IPS DF 19.7 (cell line): ENCODE data around the gene ANGEL2.

Experiments
- DNase-seq: peaks from one replicate; pipeline ENCODE4 v3.0.0-alpha.2; 2013; ENCODE audit warnings: low read depth, low spot score

ANGEL2 gene

DNA sequence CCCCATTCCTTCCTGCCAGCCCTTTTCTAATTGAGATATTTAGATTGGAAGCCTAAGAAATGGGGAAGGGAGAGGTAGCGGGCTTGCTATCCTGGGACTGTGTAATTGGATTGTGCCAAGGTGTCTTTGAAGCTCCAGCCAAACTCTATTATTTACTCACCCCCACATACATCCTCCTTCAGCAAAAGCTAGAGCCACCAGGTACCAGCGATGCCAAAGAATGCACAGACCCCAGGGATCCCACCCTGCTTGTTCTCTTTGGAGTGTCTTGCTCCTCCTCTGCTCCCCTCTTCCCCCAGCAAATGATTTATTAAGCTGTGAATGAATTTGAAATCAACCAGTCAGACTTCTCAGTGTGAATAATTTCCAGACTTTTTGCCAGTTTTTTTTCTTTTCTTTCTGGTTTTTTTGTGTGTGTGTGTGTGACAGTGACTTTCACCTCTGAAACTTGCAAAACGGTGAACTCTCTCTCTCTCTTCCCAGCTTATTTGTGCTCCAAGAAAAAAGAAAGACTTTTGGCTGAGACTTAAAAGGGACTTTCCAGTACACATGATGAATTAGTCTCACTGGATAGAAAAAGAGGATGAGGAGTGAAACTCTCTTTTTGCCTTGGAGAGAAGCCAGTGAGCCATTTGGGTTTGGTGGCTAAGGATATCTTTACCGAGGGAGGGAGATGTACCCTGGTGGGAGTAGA is 63.6 kb downstream of the ANGEL2 start:
- DNase-seq, result no peak

DNA sequence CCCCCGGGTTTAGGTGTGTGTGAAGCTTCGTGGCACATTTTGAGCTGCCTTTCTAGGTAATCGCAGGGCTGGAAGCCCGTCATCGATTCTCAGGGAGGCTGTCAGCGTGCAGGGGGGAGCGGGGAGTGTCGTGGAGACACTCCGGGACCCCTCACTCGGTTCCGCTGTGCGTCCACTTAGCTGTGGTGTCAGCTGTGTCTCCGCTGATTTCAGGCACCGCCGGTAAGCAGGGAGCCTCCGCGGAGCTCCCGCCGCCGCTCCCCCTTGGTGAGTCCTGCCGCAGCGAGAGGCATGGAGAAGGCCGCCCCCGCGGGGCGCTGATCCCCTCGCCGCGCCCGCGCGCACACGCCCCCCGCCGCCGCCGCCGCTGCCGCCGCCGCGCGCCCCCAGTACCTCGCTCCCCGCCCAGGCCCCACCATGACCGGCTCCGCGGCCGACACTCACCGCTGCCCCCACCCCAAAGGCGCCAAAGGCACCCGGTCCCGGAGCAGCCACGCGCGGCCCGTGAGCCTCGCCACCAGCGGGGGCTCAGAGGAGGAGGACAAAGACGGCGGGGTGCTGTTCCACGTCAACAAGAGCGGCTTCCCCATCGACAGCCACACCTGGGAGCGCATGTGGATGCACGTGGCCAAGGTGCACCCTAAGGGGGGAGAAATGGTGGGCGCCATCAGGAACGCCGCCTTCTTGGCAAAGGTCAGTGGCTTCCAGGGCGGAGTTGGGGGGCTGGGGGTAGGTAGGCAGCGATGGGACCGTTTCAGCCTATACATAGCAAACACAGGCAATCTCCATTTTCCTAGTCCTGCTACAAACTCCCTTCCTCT is 64.3 kb downstream of the ANGEL2 start:
- DNase-seq, result no peak

DNA sequence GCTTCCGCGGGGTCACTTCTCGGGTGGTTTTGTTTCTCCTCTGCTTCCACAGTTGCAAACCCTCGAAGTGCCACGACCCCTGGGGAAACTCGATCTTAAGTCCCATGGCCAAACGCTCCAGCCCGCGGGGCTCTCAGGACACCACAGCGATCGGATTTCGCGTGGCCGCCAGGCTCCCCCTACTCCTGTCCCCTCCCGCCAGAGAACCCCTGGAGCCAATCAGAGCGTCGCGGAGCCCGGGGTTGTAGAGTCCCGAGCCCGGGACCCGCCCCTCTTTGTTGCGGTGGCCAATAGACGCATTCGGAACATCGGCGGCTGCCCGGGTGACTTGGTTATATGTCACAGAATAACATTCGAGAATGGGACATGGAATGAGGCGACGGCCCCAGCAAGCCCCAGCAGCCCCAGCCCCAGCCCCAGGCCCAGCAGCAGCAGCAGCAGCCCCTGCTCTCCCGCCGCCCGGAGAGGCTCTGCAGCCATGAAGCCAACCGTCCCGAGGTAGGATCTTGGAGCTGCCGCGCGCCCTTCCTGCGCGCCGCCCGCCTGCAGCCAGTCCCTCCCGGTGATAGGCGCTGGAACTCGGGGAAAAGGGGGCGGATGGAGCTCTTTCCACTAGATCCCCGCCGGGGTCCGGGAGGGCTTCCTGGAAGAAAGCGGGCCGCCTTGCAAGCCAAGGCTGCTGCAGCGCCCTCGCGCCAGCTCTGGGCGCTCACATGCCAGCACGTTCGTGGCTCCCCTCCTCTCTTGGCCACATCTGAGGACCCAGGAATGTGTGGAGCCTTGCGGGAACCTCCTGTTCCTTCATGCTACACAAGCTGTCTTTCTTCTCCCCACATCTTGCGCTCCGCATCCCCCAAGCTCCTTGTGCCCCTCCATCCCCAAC is 65.2 kb downstream of the ANGEL2 start, which contains the start of gene VASH2:
Gene VASH2, plus strand, starts transcription at position 299 of the 883 bp plus-strand sequence. CDS start 1,002 bp downstream, outside the sequence.
- DNase-seq, result peak; percentile 67

DNA sequence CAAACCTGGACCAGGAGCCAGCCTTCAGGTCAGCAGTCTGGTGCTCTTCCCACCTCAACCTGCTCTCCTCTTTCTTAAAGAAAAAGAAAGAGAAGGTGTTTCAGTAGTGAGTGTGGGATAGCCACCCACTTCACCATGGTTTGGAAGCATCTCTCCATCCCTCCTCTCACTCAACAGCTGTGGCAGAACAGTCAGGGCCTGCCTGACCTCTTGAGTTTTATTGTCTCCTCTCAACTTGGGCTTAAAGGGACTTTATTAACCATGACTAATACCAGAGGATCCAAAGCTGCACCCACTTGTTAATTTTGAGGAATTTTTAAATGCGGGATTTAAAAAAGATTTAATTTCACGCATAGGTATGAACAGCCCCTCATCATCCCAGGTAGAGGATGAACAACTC is 65.9 kb downstream of the ANGEL2 start:
- DNase-seq, result no peak

DNA sequence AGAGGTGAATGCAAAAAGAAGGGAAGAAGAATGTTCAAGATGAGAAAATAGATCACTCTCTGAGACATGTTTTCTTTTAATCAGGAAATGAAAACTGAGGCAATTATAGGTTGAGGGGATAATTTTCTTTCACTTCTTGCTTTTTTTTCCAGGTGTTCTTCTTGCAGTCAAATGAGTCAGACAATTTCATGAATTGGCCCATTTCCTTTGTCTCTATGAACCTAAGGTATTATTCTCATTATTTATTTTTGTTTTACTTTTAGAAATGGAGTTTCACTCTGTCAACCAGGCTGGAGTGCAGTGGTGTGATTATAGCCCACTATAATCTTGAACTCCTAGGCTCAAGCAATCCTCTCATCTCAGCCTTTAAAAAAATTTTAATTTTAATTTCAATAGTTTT is 68.8 kb downstream of the ANGEL2 start:
- no peak for DNase-seq

DNA sequence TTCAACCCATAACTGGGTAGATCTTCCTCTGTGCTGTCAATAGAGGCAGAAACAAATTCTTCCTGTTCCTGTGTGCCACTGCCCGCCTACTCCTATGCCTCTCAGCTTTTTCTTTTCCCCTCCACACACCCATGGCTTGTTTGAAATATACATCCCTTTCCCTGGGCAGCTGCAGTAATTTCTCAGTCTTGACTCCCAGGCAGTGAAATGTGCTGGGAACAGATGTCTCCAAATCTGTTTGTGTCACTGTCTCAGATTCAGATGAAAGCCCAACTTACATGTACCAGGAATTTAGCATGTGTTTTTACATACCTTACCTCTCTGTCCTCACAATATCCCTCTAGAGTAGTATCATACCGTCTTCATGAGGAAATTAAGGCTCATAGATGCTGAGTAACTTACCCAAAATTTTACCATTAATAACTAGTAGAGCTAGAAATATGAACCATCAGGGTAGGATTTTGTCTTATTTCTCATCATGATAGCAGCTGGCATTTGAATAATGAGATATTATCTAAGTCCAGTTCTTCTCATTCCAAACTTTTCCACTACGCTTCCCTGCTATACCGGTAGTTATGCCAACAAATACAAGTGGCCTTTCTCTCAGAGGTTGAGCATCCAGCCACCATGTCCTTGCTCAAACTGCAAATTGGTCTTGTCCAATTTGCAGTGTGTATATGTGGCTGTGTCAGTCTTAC is 70.1 kb downstream of the ANGEL2 start:
- no peak for DNase-seq

DNA sequence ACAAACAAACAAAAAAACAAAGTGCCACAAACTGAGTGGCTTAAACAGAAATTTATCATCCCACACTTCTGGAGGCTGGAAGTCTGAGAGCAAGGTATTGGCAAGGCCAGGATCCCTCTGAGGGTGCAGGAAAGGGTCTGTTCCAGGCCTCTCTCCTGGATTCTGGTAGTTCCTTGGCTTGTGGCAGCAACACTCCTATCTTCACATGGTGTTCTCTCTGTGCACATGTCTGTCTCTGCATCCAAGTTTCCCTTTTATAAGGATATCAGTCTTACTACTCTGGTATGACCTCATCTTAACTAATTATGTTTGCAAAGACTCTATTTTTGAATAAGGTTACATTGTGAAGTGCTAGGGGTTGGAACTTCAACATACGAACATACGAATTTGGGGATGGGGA is 70.6 kb downstream of the ANGEL2 start:
- no peak for DNase-seq

DNA sequence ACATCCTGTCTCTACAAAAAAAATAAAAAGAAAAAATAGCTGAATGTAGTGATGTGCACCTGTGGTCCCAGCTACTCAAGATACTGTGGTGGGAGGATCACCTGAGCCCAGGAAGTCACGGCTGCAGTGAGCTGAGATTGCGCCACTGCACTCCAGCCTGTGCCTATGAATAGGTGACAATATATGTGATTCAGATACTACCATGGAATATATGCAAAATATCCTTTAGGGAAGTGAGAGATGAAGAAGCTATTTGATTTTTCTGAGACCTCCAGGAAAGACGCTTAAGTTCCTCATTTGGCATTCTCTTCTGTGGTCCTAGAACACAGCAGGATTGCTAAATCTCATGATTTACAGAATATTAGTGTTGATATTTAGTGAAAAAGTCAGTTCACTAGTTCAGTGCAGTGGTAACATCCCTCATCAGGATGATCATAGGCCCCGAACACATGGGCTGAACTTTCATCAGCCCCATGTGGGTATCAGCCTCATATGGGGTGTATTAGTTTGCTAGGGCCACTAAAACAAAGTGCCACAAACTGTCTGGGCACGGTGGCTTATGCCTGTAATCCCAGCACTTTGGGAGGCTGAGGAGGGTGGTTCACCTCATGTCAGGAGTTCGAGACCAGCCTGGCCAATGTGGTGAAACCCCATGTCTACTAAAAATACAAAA is 71.3 kb downstream of the ANGEL2 start:
- no peak for DNase-seq

DNA sequence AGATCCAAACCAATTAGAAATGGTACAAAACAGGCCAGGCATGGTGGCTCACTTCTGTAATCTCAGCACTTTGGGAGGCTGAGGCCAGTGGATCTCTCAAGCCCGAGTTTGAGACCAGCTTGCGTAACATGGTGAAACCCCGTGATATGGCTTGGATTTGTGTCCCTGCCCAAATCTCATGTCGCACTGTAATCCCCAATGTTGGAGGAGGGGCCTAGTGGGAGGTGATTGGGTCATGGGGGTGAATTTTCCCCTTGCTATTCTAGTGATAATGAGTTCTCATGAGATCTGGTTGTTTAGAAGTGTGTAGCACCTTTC is 72.3 kb downstream of the ANGEL2 start:
- DNase-seq, result no peak

DNA sequence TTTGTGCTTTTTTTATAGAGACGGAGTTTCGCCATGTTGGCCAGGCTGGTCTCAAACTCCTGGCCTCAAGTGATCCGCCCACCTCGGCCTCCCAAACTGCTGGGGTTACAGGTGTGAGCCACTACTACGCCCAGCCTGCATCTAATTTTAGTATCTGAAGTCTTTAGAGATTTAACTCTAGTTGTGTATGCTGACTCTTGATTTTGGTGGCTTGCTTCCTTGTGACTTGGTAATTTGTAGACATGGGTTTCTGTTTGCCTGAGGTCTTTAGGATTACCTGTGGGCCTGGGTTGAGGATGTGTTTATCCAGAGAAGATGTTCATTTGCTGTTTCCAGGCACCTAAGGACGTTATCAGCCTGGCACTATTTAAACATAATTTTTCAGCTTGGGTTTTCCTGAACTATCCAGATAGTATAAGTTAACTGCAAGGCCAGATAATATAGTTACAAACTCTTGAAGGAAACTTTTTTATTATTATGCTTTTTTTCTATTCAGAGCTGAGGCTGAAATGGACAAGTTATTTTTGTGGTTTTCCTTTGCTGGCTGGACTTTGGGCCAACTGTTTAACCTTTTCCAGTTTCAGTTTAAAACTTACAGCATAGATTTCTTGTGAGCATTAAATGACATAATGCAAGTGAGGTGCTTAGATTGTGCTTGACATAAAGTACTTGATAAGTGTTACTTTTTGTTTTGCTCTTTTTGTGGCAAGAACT is 72.8 kb downstream of the ANGEL2 start:
- no peak for DNase-seq
